Lower lobe of right lung (tissue), 2 donors: ENCODE results near the gene GPT2. TPM values are rescaled to one million over a fixed set of nuclear protein-coding genes. Genes with fewer than 3 reads are reported as not detected.

ENCODE experiments used
- ATAC-seq, 2 donors: fragments of 200-7000 bp; cut with Tn5 transposase; one replicate each; pipeline ENCODE4 v1.9.1; 2020 to 2022; ENCODE audit warnings: mild to moderate bottlenecking in 2 of 2, moderate library complexity in 2 of 2
- DNase-seq: peaks from one replicate; pipeline ENCODE4 v3.0.0-alpha.2; 2020
- H3K27ac ChIP-seq: fragments of 200-600 bp; one replicate; pipeline ENCODE4 v1.8.0; 2022
- H3K27me3 ChIP-seq: fragments of 200-600 bp; one replicate; pipeline ENCODE4 v1.8.0; 2022; ENCODE audit warnings: low read depth
- H3K36me3 ChIP-seq: fragments of 200-600 bp; one replicate; pipeline ENCODE4 v1.8.0; 2022; ENCODE audit warnings: mild to moderate bottlenecking
- H3K4me1 ChIP-seq: fragments of 200-600 bp; one replicate; pipeline ENCODE4 v1.8.0; 2022
- H3K4me3 ChIP-seq: fragments of 200-600 bp; one replicate; pipeline ENCODE4 v1.8.0; 2022; ENCODE audit warnings: mild to moderate bottlenecking
- H3K9me3 ChIP-seq: fragments of 200-600 bp; one replicate; pipeline ENCODE4 v1.8.0; 2022
- CTCF ChIP-seq: fragments of 200-600 bp; IDR thresholded peaks from one replicate; pipeline ENCODE4 v1.8.0; 2022; ENCODE audit warnings: antibody characterized with exemption, mild to moderate bottlenecking
- intact Hi-C: fragments of 100-400 bp; cut with DNase I; formaldehyde crosslinking; loops from one replicate; pipeline ENCODE4 v1.11.0; 2022
- total RNA-seq: library from RNA; stranded (reverse); fragmentation: NEBNext Ultra II Directional; extraction: Animal tissue kit (Norgen Biotek cat#: 25700); gene quantifications from one replicate; pipeline ENCODE4 v1.2.1, GENCODE V29; 2021
- donor health status: DM: no; HTN: yes; CAD: no; lungs with severe emphysema.

The GPT2 gene
- total RNA-seq, 1 donor from 2014 or later: 4.8 TPM

- no peak overlapping the region for H3K27ac ChIP-seq
- intact Hi-C loops: no loop called here
- ATAC-seq (no peak), DNase-seq (no peak)
- H3K4me1 ChIP-seq: peaks cover 10% of the 10 kb centered on the region
- H3K9me3 ChIP-seq: no peaks in the 10 kb centered on the region
- no peaks in the 10 kb centered on the region for H3K36me3 ChIP-seq
- no peak overlapping the region for H3K4me3 ChIP-seq
- H3K27me3 ChIP-seq: no peaks in the 10 kb centered on the region
- no peak for TF ChIP-seq CTCF
Measured at GRCh38 chr16:46897471-46897870, 13.3 kb downstream of the GPT2 start.

GRCh38 chr16:46898006-46898405 lies 13.8 kb downstream of the GPT2 start:
- no peak overlapping the region for H3K27ac ChIP-seq
- no peaks in the 10 kb centered on the region for H3K9me3 ChIP-seq
- H3K4me3 ChIP-seq: no peak overlapping the region
- DNase-seq (no peak), ATAC-seq (no peak)
- no peak for TF ChIP-seq CTCF
- no peaks in the 10 kb centered on the region for H3K27me3 ChIP-seq
- intact Hi-C loops: no loop called here
- H3K36me3 ChIP-seq: no peaks in the 10 kb centered on the region
- peaks cover 10% of the 10 kb centered on the region for H3K4me1 ChIP-seq

GRCh38 chr16:46899443-46900143 lies 15.4 kb downstream of the GPT2 start:
- no peak for DNase-seq
- Histone ChIP-seq H3K36me3 (no peaks in the 10 kb centered on the region), H3K4me1 (peaks cover 10% of the 10 kb centered on the region), H3K27me3 (no peaks in the 10 kb centered on the region), H3K27ac (no peak overlapping the region), H3K4me3 (no peak overlapping the region), H3K9me3 (no peaks in the 10 kb centered on the region)
- peak; percentile 48 to 54 for ATAC-seq
- intact Hi-C loops: no loop called here
- no peak for TF ChIP-seq CTCF

- no peak overlapping the region for H3K27ac ChIP-seq
- DNase-seq (no peak), ATAC-seq (no peak)
- no peak for TF ChIP-seq CTCF
- intact Hi-C loops: no loop called here
- H3K36me3 ChIP-seq: no peaks in the 10 kb centered on the region
- H3K27me3 ChIP-seq: no peaks in the 10 kb centered on the region
- H3K4me1 ChIP-seq: peaks cover 10% of the 10 kb centered on the region
- no peaks in the 10 kb centered on the region for H3K9me3 ChIP-seq
- H3K4me3 ChIP-seq: no peak overlapping the region
Measured at GRCh38 chr16:46900455-46901235, 16.5 kb downstream of the GPT2 start.

GRCh38 chr16:46901709-46902108 lies 17.5 kb downstream of the GPT2 start:
- Histone ChIP-seq H3K4me3 (no peak overlapping the region), H3K4me1 (peaks cover 3% of the 10 kb centered on the region), H3K36me3 (no peaks in the 10 kb centered on the region), H3K9me3 (no peaks in the 10 kb centered on the region), H3K27ac (no peak overlapping the region), H3K27me3 (no peaks in the 10 kb centered on the region)
- intact Hi-C loops: no loop called here
- TF ChIP-seq CTCF: no peak
- no peak for DNase-seq
- ATAC-seq: no peak
